ENCODE measurements around the gene CACNA1I. TPM values are rescaled to one million over a fixed set of nuclear protein-coding genes. Genes with fewer than 3 reads are reported as not detected.

CACNA1I gene
- total and polyA plus RNA-seq, 2 experiments from 2014 or later = 0.42 to 2.4 TPM

DNA sequence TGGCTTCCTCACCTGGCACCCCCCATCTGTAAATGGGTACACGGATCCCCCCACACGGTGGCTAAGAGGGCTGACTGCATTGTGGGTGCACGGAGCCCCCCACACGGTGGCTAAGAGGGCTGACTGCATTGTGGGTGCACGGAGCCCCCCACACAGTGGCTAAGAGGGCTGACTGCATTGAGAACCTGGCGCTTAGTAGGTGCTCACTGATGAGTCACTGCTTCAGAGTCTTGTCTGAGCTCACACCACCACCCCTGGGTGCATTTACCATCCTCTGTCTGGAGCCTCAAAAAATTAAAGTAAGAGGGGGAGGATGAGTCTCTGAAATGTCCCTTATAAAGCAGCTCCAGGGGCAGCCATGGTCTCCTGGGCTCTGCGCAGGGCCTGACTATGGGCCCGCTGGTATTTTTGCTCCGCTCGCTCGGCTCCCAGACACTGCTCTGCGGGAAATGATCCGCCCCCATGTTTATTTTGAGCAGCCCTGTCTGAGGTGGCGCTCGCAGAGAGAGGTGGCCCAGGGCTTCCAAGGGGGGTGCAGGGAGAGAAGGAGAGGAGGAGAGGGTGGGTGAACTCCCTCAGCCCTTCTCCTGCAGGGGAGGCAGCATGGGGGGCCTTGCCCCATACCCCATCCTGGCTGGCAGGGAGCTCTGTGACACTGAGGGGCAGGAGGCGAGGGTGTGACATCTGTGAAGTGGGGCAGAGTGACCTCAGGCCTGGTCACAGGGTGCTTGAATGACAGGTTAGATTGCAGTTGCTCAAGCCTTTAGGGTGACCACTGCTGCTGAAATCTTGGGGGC lies 82.6 kb downstream of the CACNA1I start (continued):
- TF ChIP-seq, protein P1, sequence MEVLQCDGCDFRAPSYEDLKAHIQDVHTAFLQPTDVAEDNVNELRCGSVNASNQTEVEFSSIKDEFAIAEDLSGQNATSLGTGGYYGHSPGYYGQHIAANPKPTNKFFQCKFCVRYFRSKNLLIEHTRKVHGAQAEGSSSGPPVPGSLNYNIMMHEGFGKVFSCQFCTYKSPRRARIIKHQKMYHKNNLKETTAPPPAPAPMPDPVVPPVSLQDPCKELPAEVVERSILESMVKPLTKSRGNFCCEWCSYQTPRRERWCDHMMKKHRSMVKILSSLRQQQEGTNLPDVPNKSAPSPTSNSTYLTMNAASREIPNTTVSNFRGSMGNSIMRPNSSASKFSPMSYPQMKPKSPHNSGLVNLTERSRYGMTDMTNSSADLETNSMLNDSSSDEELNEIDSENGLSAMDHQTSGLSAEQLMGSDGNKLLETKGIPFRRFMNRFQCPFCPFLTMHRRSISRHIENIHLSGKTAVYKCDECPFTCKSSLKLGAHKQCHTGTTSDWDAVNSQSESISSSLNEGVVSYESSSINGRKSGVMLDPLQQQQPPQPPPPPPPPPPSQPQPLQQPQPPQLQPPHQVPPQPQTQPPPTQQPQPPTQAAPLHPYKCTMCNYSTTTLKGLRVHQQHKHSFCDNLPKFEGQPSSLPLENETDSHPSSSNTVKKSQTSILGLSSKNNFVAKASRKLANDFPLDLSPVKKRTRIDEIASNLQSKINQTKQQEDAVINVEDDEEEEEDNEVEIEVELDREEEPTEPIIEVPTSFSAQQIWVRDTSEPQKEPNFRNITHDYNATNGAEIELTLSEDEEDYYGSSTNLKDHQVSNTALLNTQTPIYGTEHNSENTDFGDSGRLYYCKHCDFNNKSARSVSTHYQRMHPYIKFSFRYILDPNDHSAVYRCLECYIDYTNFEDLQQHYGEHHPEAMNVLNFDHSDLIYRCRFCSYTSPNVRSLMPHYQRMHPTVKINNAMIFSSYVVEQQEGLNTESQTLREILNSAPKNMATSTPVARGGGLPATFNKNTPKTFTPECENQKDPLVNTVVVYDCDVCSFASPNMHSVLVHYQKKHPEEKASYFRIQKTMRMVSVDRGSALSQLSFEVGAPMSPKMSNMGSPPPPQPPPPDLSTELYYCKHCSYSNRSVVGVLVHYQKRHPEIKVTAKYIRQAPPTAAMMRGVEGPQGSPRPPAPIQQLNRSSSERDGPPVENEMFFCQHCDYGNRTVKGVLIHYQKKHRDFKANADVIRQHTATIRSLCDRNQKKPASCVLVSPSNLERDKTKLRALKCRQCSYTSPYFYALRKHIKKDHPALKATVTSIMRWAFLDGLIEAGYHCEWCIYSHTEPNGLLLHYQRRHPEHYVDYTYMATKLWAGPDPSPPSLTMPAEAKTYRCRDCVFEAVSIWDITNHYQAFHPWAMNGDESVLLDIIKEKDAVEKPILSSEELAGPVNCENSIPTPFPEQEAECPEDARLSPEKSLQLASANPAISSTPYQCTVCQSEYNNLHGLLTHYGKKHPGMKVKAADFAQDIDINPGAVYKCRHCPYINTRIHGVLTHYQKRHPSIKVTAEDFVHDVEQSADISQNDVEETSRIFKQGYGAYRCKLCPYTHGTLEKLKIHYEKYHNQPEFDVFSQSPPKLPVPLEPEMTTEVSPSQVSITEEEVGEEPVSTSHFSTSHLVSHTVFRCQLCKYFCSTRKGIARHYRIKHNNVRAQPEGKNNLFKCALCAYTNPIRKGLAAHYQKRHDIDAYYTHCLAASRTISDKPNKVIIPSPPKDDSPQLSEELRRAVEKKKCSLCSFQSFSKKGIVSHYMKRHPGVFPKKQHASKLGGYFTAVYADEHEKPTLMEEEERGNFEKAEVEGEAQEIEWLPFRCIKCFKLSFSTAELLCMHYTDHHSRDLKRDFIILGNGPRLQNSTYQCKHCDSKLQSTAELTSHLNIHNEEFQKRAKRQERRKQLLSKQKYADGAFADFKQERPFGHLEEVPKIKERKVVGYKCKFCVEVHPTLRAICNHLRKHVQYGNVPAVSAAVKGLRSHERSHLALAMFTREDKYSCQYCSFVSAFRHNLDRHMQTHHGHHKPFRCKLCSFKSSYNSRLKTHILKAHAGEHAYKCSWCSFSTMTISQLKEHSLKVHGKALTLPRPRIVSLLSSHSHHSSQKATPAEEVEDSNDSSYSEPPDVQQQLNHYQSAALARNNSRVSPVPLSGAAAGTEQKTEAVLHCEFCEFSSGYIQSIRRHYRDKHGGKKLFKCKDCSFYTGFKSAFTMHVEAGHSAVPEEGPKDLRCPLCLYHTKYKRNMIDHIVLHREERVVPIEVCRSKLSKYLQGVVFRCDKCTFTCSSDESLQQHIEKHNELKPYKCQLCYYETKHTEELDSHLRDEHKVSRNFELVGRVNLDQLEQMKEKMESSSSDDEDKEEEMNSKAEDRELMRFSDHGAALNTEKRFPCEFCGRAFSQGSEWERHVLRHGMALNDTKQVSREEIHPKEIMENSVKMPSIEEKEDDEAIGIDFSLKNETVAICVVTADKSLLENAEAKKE (CRISPR knock-in tag; IDR thresholded peaks at IDR 0.05) = no peak
- no peak for TF ChIP-seq CREB1 (CRISPR knock-in tag; IDR thresholded peaks at IDR 0.05; ENCODE audit: low read depth)
- TF ChIP-seq JUNB (IDR thresholded peaks at IDR 0.05; ENCODE audit: unreplicated experiment) = no peak
- TF ChIP-seq, protein P2, sequence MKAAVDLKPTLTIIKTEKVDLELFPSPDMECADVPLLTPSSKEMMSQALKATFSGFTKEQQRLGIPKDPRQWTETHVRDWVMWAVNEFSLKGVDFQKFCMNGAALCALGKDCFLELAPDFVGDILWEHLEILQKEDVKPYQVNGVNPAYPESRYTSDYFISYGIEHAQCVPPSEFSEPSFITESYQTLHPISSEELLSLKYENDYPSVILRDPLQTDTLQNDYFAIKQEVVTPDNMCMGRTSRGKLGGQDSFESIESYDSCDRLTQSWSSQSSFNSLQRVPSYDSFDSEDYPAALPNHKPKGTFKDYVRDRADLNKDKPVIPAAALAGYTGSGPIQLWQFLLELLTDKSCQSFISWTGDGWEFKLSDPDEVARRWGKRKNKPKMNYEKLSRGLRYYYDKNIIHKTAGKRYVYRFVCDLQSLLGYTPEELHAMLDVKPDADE (IDR thresholded peaks at IDR 0.05) = no peak

DNA sequence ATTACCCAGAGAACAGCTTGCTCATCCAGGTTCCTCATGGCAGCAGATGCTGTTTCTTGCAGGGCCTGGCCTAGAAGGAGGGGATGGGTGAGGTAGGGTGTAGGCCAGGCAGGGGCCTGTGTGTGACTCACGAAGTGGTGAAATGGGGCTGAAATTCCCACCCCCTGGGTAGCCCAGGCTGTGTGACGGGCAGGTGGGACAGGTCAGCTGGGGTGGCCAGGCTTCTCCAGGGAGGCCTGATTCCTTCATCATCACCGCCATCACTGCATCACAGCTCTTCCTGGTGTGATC lies 83.2 kb downstream of the CACNA1I start:
- ATAC-seq = no peak
- Histone ChIP-seq H3K9me2 (ENCODE audit: insufficient read depth) (no peaks in the 10 kb centered on the region), H3K79me2 (replicated peaks; ENCODE audit: insufficient read depth) (no peaks in the 10 kb centered on the region), H3K27ac (ENCODE audit: low read depth) (no peak overlapping the region), H3K27me3 (ENCODE audit: insufficient read depth) (no peaks in the 10 kb centered on the region), H3F3A (replicated peaks; ENCODE audit: low read depth) (no peaks in the 10 kb centered on the region), H2AFZ (no peak overlapping the region), H3K4me3 (no peak overlapping the region), H4K20me1 (replicated peaks; ENCODE audit: insufficient read depth) (no peaks in the 10 kb centered on the region), H3K4me2 (no peak overlapping the region), H3K36me3 (ENCODE audit: insufficient read depth) (no peaks in the 10 kb centered on the region), H3K4me1 (ENCODE audit: insufficient read depth) (no peaks in the 10 kb centered on the region)
- no peaks in the 10 kb centered on the region for H3K4me1 Mint-ChIP-seq
- no peak for DNase-seq (ENCODE audit: low spot score)
- no peaks in the 10 kb centered on the region for H3K36me3 Mint-ChIP-seq (ENCODE audit: low read depth)
- H3K27ac Mint-ChIP-seq = no peak overlapping the region
- H3K4me3 Mint-ChIP-seq = no peak overlapping the region
- H3K9me3 Mint-ChIP-seq = no peaks in the 10 kb centered on the region
- H3K27me3 Mint-ChIP-seq (ENCODE audit: insufficient read depth, low read depth, poor library complexity) = no peaks in the 10 kb centered on the region
- TF ChIP-seq, protein P3, sequence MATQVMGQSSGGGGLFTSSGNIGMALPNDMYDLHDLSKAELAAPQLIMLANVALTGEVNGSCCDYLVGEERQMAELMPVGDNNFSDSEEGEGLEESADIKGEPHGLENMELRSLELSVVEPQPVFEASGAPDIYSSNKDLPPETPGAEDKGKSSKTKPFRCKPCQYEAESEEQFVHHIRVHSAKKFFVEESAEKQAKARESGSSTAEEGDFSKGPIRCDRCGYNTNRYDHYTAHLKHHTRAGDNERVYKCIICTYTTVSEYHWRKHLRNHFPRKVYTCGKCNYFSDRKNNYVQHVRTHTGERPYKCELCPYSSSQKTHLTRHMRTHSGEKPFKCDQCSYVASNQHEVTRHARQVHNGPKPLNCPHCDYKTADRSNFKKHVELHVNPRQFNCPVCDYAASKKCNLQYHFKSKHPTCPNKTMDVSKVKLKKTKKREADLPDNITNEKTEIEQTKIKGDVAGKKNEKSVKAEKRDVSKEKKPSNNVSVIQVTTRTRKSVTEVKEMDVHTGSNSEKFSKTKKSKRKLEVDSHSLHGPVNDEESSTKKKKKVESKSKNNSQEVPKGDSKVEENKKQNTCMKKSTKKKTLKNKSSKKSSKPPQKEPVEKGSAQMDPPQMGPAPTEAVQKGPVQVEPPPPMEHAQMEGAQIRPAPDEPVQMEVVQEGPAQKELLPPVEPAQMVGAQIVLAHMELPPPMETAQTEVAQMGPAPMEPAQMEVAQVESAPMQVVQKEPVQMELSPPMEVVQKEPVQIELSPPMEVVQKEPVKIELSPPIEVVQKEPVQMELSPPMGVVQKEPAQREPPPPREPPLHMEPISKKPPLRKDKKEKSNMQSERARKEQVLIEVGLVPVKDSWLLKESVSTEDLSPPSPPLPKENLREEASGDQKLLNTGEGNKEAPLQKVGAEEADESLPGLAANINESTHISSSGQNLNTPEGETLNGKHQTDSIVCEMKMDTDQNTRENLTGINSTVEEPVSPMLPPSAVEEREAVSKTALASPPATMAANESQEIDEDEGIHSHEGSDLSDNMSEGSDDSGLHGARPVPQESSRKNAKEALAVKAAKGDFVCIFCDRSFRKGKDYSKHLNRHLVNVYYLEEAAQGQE (IDR thresholded peaks at IDR 0.05; ENCODE audit: unreplicated experiment) = no peak
- TF ChIP-seq ZNF114 (CRISPR knock-in tag; IDR thresholded peaks at IDR 0.05) (no peak), CREB1 (CRISPR knock-in tag; IDR thresholded peaks at IDR 0.05; ENCODE audit: low read depth) (no peak)

All from GM23338 (cell line).